HCEC 1CT (cell line): ENCODE data around the gene SETD5.

Source experiments
- DNase-seq: peaks from one replicate; pipeline ENCODE4 v3.0.0-alpha.2; 2017

Gene SETD5

DNA sequence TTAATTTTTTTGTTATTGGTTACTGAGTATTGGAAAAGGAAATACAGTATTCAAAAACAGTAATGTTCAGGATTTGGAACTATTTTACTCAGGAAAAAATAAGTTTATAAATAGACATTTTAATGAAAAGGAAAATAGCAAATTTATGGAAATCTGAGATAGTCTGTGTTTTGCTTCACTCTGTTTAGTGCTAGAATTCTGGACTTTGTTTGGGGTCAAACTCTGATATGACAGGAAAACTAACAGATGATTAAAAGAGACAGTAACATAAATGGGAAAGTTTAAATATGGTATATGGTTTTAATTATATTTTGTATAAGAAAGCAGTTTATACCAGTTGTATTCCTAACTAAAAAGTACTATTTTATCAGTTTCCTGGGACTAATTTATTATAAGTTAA is 17.4 kb downstream of the SETD5 start:
- no peak for DNase-seq

DNA sequence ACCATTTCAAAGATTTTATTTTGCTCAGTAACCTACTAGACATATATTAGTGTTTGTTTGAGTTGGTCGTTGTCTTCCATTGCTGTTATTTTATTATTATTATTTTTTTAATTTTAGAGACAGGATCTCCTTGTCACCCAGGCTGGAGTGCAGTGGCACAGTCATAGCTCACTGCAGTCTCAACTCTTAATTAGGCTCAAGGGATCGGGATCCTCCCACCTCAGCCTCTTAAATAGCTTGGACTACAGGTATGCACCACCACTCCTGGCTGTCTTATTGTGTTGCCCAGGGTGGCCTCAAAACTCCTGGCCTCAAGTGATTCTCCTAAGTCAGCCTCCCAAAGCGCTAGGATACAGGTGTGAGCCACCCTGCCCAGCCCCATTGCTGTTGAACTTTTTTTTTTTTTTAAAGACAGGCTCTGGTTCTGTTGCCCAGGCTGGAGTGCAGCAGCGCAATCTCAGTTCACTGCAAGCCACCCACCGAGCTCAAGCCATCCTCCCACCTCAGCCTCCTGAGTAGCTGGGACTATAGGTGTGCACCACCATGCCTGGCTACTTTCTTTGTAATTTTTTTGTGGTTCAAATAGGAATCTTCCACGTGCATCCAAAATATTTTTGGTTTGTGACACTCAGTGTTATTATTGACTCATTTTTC is 18.2 kb downstream of the SETD5 start:
- DNase-seq = no peak

DNA sequence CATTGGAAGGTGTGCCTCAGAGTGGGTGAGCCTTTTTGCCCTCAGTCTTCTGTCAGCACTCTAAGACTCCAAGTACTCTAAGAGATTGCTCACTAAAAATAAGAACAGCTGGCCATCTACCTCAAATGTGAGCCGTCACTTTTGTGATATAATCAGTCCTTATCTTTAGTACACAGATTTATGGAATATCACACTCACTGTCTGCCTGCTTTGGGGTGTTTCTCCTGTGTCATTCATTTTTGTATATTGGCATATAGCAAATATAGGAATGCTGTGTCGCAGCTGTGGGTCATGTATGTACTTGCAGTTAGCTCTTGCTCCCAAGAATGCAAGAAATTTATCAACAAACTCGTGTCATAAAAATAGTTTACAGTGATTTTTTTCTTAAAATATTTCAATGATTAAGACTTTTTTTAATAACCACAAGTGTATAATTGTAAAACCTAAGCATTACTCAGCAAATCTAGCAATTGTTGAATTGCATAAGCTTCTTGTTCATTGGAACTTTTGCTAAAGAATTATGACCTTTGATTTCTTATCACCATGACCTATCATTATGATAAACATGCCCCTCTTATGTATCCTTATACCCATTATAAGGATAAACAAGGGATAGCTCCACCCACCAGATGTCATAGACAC is 18.8 kb downstream of the SETD5 start:
- DNase-seq = peak; percentile 42

DNA sequence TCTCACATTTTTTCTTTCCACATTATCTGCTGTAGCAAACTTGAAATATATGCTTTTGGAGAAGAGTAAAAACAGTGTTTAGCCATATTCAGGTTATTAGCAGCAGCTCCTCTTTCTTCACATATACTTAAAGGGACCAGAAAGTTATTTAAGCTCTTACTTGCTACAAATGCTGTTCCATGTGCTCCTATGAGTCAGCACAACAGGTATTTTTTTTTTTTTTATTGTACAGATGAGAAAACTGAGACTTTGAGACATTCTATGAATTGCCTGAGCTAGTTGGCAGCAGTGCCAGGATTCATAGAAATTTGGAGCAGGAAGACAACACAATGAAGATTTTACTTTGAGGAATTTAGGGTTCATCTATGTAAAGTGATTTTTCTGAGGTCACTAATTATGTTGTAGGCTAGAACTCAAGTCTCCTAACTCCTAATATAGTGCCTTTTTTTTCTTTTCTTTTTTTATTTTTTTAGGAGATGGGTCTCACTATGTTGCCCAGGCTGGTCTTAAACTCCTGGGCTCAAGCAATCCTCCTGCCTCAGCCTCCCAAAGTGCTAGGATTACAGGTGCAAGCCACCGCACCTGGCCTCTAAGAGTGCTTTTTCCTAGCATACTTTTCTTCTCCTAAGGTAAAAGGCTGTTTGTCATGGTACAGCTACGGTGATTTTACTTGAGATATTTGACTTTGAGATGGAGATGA is 23.6 kb downstream of the SETD5 start:
- DNase-seq = peak; percentile 30

DNA sequence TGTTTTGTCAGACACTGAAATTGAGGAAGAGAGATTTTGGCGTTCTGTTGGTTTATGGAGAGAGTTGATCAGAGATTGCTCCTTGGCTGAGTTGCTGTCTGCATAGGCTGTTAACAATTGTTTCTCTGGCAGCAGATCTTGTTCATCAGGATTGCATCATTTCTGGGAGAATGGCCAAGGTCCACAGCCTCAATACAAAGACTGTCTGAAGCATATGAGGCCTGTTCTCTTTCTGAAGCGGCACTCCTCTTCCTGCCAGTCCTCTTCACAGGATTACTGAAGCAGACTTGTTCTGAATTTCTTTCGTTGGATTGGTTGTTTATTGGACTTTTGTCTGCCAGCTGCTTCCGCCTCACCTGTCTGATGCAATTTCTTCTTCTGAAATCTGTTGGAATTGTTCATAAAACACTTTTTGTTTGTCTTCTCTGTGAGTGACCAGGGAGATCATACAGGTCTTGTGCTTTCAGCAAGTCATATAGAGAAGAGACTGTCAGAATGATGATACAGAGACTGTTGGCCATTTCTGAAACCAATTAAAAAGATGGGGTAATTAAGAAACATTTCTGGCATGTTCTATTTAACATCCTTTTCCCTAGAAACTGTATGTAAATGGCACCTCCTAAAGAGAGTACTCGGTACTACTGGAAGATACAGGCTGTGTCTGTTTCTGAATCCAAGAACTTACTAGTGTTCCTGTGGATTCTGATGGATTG is 25.5 kb downstream of the SETD5 start:
- DNase-seq = peak; percentile 92

DNA sequence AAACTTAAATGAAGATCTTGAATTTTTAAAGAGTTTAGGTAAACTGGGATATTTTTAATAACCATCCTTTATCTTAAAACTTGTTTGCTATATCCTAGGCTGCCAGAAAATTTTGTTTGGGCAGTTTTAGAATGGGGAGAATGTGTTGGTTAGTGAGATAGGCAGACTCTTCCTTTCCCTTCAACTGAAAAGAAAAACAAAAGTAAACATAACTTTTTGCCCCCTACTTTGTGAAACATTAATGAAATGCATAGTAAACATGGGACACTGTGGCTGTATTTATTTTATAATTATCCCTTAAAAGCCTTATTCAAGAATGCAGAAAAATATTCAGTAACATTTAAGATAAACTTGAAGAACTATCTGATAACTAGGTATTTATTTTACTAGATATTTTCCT is 31.0 kb downstream of the SETD5 start:
- DNase-seq = no peak

DNA sequence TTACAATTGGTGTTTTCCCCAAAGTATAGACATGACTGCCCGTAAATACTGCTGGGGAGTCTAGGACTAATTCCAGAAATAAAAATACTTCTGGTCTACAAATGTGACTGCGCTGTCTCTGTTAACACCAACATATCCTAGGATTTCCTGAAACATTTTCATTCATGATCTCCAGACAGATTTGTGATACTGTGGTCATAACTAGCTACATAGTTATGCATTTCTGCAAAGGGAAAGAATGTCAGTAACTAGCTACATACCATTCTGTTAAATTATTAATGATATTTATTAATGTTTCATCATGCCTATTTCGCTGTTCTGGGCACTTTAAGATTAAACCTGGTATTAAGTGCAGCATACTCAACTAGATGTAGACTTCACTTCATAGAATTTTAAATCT is 33.3 kb downstream of the SETD5 start:
- no peak for DNase-seq

DNA sequence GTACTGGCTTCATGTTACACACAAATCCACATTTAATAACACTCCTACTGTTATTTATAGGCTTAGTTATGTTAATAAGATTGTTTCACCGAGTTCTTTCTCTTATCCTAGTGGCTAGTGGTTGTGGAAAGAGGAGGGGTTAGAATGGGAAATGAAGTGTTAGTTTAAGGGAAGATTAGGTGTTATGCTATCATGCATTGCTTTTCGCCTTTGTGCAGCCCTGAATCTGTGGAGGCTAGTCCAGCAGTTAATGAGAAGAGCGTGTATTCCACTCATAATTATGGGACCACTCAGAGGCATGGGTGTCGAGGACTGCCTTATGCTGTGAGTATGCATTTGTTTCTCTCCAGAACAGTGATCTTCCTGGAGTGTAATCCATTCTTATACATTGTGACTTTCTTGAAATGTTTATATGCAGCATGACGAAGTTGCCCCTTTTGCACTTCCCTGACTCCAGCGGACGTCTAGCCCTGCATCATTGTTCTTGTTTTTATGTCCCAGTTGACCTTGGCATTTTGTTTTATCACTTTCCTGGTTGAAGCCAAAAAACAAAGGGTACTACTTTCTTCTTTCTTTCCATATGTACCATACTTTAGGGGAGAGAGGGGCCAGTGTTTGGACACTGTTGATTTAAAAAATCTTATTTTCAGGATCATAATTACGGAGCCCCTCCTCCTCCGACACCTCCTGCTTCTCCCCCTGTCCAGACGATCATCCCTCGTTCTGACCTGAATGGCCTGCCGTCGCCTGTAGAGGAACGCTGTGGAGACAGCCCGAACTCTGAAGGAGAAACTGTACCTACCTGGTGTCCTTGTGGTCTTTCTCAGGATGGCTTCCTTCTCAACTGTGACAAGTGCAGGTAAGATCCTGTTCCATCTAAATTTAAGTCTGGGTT is 36.5 kb downstream of the SETD5 start:
- DNase-seq = no peak

DNA sequence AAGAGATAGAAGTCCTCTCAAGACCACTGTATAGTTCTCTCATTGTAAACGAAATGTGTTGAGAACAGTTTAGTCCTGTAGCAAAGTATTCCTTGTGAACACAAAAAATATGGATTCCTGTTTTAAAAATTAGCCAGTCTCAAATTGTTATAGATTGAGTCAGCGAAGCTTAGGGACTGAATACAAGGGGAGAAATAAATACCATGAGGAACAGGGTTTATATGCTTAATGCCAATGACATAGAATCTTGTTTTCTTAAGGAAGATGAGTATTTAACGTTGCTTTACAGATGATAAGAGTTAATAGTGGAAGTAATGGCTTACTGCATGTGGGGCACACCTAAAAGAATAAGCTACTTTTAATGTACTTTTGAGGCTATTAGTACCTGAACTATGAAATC is 37.9 kb downstream of the SETD5 start:
- DNase-seq = no peak

DNA sequence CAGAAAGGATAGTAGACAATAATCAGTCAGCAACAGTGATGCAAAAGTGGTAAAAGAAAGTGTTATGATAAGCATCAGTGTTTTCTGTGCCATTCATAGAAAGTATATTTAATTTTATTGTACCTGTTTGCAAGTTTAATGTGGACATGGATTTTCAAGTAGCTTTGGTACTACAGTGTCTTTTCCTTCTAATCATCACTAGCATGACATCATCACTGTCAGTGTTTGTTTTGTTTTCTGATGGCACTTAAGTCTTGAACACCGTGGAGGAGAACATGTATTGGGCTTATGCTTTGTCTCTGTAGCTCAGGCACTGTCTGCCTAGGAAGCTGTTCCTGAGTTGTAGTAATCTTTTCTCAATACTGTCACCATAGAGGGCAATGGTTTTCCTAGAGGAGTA is 41.9 kb downstream of the SETD5 start:
- DNase-seq = no peak

DNA sequence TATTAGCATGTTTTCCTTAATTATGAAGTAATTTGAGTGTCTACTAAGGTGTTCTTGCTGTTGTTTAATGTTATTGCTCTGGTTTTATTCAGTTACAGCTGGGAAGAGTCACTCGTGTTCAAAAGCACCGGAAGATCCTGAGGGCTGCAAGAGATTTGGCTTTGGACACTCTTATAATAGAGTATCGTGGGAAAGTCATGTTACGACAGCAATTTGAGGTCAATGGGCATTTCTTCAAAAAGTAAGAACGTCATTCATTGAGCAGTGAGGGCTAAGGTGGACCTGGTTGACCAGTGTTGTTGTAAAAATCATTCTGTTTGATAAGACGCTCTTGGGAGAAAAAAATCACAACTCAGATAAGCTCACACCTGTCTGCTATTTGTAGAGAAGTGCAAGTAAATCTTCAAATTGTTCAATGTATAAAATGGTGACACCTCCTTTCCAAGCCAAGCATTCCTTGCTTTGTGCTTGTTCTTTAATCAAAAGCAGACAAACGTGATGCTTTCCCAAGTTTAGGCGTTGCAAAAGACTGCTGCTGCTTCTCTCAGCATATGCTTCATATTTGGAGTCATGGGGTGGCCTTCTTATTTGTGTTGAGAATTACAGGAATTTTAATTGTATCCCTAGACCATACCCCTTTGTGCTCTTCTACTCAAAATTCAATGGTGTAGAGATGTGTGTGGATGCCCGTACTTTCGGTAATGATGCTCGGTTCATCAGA is 44.2 kb downstream of the SETD5 start:
- DNase-seq = no peak

DNA sequence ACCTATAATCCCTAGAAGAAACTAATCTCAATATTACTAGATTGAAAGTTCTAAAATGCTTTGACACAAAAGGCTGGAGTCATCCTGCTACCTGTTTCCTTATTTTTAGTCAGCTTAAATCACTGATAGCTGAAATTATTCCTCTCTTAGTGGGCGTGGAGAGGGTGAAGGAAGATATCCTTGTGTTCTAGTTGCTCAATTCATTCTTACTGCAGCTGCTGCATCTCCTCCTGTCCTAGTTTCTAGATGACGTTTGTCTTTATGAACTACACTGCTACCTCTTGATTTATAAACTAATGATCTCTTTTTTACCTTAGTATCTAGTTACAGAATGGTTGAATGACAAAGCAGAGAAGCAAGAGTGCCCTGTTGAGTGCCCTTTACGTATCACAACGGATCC is 50.7 kb downstream of the SETD5 start:
- no peak for DNase-seq

DNA sequence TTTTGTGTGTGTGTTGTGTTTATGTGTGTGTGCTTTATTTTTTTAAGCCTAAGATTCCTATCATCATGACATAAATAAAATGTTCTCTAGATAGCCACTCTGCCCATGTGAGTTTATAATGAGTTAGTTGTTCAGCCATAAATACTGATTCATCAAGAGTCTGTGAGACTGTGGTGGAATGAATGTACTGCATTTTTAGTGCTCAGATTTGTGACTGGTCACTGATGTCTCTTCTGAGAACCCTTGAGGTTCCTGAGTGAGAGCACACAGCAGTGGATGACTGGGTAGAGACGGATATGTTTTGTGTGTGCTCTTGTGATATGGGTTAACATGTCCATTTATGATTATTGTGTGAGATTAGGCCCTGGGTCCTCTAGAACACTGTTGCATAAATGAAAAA is 51.2 kb downstream of the SETD5 start:
- DNase-seq = no peak

DNA sequence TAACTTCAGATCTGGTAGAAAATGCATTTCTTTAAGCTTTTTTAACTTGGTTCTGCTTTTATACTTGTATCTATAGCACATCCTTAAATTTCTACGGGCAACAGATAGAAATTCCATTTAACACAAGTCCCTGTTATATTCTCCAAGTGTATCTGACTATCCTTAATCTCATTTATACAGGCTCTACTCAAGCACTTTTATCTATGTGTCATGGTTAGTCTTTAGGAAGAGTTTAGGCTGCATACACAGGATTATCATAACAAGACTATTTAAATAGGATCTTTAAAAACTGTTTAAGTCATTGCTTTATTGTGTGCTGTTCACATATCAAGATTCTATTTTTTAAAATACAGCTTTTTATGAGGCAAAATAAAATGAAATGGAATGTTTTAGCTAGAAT is 52.7 kb downstream of the SETD5 start:
- DNase-seq = no peak

DNA sequence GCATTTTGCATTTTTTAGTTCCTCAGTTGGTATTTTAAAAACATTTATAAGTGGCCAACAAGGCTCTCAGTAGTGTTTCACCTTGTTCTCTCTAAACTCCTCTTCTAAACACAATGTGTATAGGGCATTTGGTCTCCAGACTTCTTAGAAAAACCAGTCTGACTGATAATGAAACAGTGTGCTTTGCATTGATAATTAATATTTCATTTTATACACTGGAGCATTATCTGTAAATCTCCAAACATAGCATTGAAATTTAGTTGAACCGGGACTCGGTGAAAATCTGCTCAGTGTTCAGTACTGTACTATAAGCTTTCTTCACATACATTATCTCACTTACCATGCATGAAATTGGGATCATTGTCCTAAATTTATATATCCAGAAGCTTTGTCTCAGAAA is 53.6 kb downstream of the SETD5 start:
- DNase-seq = no peak

DNA sequence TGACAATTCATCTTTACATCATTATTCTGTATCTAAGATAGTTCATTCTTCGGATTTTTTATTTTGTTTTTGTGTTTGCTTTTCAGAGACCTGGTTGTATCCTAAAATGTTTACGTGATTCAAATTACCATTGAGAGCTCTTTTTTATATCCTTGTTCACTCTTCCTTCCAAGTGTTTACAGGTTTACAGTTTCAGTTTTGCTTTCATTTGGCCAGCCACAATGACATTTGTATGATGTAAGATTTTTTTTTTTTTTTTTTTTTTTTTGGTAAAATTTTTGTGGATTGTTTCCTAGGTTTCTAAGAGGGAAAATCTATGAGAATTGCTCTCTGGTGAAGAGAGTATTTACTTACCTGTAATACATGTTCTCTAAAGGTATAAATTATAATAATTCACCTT is 55.0 kb downstream of the SETD5 start:
- no peak for DNase-seq

DNA sequence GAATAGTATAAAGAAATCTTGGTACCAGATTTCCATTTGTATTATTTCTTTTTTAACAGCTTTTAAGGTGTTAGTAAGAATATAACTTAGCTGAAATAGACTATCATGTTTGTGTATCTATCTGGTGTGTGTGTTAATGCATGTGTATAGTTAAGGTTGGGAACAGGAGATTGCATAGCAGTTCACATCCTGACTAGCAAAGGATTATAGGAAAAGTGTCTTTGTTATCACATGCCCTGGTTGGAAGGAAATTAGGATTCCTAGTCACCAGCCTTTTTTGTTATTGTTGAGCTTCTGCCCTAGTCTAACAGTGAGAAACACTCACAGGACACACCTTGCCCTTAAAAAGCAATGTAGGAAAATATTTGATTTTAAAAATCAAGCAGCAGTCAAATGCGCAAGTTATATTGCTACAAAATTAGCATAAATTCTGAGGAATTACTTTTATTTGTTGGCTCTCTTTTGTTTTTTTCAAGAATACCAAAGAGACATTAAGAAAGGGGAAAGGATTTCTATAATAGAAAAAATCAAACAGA is 58.2 kb downstream of the SETD5 start:
- DNase-seq = no peak

DNA sequence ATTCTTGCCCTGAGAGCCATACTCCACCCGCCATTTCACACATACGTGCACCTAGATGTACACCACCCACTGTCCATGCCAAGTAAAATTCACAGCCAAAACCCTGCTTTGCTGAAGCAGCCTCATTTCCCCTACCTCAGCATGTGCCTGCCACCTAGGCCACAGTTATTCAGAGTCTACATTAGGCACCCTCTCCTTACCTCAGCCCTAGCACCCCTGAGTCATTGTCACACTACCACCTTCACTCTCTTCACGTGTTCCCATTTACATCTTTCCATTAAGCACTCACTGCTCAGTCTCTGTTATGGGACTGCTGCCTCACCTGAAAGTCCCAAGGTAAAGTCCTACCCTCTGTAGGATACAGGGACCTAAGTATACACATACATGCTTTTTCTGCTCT is 70.0 kb downstream of the SETD5 start:
- DNase-seq = no peak

DNA sequence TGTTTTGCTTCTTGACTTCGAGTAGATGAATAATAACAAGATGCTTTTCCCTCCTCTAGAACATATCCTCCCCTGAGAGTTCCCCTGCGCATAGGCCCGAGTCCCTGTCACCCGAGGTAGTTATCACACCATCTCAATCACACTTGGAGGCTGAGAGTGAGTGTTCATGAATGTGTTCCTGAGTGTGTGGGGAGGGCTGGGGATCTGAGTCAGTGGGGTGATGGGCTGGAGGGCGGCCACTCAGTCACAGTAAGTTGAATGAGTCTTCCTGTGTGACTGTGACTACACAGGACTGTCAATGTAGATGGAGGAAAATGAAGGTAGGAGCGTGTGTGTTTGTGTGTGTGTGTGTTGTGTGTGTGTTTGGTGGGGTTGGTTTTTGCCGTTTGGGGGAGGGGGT is 71.0 kb downstream of the SETD5 start:
- DNase-seq = no peak

DNA sequence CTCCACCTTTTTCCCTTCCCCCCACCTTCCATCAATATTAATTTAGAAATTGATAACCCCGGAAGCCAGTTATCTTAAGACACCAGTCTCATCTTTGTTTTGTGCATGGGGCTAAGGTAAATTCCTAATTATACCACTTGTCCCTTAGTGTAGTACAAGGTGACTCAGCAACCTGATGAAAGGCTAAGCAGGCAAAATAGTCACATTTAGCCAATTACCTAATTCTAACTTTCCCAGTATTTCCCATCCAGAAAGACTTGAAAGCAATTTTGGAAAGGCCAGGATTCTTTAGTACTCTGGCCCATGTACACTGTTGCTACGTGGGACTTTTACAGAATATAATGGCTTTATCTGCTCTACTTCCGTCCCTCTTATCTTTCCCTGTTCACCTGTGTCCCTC is 72.6 kb downstream of the SETD5 start:
- no peak for DNase-seq

DNA sequence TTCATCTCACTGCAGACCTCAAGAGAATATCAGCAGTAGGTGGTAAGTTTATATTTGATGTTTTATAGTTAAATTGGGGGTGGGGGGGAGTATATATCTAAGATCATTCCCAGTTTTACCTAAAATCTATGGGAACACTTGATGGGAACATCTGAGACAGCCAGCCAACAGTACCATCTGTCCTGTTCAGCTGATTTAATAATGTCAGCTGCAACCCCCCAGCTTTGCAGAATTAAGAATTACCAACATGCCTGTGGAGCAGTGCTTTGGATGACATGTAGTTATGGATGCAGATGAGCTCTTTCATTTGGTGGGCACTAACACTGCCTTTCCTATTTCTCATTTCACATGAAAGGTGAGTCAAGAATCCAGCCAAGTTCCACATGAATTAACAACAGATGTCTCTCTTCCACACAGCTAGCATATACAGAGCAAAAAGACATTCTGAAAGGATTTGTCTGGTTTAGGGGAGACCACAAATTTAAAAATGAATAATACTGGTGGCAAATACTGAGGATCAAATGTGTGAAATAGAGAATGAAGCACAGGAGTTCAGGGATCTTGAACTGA is 76.2 kb downstream of the SETD5 start:
- DNase-seq = no peak

DNA sequence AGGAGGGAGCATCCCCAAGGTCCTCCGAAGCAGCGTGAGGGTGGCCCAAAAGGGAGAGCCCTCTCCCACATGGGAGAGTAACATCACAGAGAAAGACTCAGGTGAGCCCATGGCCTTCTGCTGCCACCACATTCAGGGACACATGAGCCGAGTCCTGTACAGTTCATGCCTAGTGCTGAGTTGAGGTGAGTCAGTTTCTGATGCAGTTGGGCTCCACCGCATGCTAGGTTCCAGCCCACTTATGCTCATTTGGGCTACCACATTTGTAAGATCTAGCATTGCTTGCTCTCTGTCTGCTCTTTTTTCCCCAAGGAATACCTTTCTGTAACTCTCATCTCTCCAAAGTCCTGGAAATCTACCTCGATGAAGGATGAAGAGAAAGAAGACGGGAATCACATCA is 77.1 kb downstream of the SETD5 start:
- DNase-seq = no peak
